ENCODE data around the gene OR51M1.

OR51M1 gene

GRCh38 chr11:5384335-5384734 lies 723 bp downstream of the OR51M1 start:
- CTCF ChIA-PET = no interaction called here
- POLR2A ChIA-PET = no interaction called here
- TF ChIP-seq ARNT (IDR thresholded peaks at IDR 0.05) (no peak), LEF1 (IDR thresholded peaks at IDR 0.05; ENCODE audit: borderline replicate concordance) (no peak), ZNF384 (IDR thresholded peaks at IDR 0.05) (no peak), L3MBTL2 (conservative IDR thresholded peaks at IDR 0.05) (no peak), SUZ12 (IDR thresholded peaks at IDR 0.05) (no peak), CTBP1 (IDR thresholded peaks at IDR 0.05; ENCODE audit: borderline replicate concordance) (no peak), FOXK2 (IDR thresholded peaks at IDR 0.05) (no peak), NFRKB (IDR thresholded peaks at IDR 0.05) (no peak), ELF4 (IDR thresholded peaks at IDR 0.05) (no peak), TARDBP (IDR thresholded peaks at IDR 0.05) (no peak)
- TF ChIP-seq, protein P1, sequence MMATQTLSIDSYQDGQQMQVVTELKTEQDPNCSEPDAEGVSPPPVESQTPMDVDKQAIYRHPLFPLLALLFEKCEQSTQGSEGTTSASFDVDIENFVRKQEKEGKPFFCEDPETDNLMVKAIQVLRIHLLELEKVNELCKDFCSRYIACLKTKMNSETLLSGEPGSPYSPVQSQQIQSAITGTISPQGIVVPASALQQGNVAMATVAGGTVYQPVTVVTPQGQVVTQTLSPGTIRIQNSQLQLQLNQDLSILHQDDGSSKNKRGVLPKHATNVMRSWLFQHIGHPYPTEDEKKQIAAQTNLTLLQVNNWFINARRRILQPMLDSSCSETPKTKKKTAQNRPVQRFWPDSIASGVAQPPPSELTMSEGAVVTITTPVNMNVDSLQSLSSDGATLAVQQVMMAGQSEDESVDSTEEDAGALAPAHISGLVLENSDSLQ (IDR thresholded peaks at IDR 0.05) = no peak
- DNase-seq (ENCODE audit: extremely low spot score) = no peak

DNA sequence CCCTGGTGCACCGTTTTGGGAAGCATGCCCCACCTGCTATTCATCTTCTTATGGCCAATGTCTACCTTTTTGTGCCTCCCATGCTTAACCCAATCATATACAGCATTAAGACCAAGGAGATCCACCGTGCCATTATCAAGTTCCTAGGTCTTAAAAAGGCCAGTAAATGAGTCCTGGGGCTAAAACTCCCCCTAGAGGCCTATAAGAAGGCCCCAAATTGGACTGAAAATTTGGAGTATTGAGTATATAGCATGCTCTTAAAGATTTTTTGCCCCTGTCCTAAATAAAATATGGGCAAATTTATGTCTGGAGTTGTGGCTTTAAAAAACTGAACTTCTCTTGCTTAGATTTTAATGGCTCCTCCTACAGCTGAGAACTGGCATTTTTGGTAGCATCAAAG lies 6.6 kb downstream of the OR51M1 start:
- ChIA-PET CTCF (no interaction called here), POLR2A (no interaction called here)

DNA sequence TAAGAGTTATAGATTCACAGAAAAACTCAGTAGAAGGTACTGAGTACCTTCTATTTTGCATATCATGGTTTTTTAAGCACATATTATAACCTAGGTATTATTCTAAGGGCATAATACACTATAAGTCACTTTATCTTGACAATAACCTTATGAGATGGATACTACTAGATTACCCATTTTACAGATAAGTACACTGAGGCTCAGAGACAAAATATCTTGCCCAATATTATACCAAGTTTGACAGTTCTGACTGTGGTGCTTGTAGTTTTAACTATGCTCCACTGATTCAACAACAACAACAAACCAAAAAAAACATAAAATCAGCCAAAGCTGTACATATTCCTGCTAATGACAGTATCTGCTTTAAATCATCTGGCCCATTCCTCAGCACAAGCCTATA lies 10.5 kb downstream of the OR51M1 start:
- CTCF ChIA-PET = no interaction called here
- no peak for TF ChIP-seq CTBP1 (IDR thresholded peaks at IDR 0.05; ENCODE audit: borderline replicate concordance)
- no peak for TF ChIP-seq SUZ12 (IDR thresholded peaks at IDR 0.05)
- TF ChIP-seq SP1 (IDR thresholded peaks at IDR 0.05) = no peak
- TF ChIP-seq FOXM1 (IDR thresholded peaks at IDR 0.05; ENCODE audit: borderline replicate concordance) = no peak
- TF ChIP-seq FOXK2 (IDR thresholded peaks at IDR 0.05) = no peak
- POLR2A ChIA-PET = no interaction called here
- DNase-seq (ENCODE audit: extremely low spot score) = no peak

More for the DNA sequence above, 6.6 kb downstream of the OR51M1 start:
- TF ChIP-seq FOXK2 (IDR thresholded peaks at IDR 0.05) (no peak), NFRKB (IDR thresholded peaks at IDR 0.05) (no peak), FOXM1 (IDR thresholded peaks at IDR 0.05; ENCODE audit: borderline replicate concordance) (no peak), TARDBP (IDR thresholded peaks at IDR 0.05) (no peak), ARNT (IDR thresholded peaks at IDR 0.05) (no peak), FOXA1 (IDR thresholded peaks at IDR 0.05) (no peak), SP1 (IDR thresholded peaks at IDR 0.05) (no peak), ZNF384 (IDR thresholded peaks at IDR 0.05) (no peak), BHLHE40 (IDR thresholded peaks at IDR 0.05; ENCODE audit: borderline replicate concordance) (no peak), SUZ12 (IDR thresholded peaks at IDR 0.05) (no peak), HDGF (IDR thresholded peaks at IDR 0.05; ENCODE audit: borderline replicate concordance) (no peak), L3MBTL2 (conservative IDR thresholded peaks at IDR 0.05) (no peak), CTBP1 (IDR thresholded peaks at IDR 0.05; ENCODE audit: borderline replicate concordance) (no peak), LEF1 (IDR thresholded peaks at IDR 0.05; ENCODE audit: borderline replicate concordance) (no peak)
- TF ChIP-seq, protein P1 (IDR thresholded peaks at IDR 0.05) = no peak
- DNase-seq (ENCODE audit: extremely low spot score) = no peak

GRCh38 chr11:5398936-5399335 lies 15.3 kb downstream of the OR51M1 start:
- CTCF ChIA-PET = no interaction called here
- no peak for DNase-seq (ENCODE audit: extremely low spot score)
- POLR2A ChIA-PET = no interaction called here
- TF ChIP-seq SP1 (IDR thresholded peaks at IDR 0.05) (no peak), FOXA1 (IDR thresholded peaks at IDR 0.05) (no peak)

DNA sequence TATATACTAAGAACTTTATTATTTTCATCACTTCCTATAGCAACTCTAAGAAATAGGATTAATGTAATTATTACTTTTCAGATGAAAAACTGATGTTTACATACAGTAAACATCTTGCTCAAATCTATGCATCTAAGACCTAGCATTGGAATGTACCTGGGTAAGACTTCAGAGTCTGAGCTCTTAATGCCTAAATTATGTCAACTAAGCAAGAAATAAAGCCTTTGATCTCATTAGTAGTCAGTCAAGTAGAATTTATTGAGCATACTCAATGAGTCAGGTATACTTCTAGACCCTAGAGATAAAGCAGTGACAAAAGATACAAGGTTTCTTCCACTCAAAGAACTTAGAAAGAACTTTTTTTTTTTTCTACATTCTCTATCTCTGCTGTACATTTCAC lies 21.6 kb downstream of the OR51M1 start:
- TF ChIP-seq TARDBP (IDR thresholded peaks at IDR 0.05) (no peak), FOXM1 (IDR thresholded peaks at IDR 0.05; ENCODE audit: borderline replicate concordance) (no peak), ZNF384 (IDR thresholded peaks at IDR 0.05) (no peak), SP1 (IDR thresholded peaks at IDR 0.05) (no peak), HDGF (IDR thresholded peaks at IDR 0.05; ENCODE audit: borderline replicate concordance) (no peak), BHLHE40 (IDR thresholded peaks at IDR 0.05; ENCODE audit: borderline replicate concordance) (no peak), FOXK2 (IDR thresholded peaks at IDR 0.05) (no peak), NFRKB (IDR thresholded peaks at IDR 0.05) (no peak), CTBP1 (IDR thresholded peaks at IDR 0.05; ENCODE audit: borderline replicate concordance) (no peak), FOXA1 (IDR thresholded peaks at IDR 0.05) (no peak), SUZ12 (IDR thresholded peaks at IDR 0.05) (no peak), LEF1 (IDR thresholded peaks at IDR 0.05; ENCODE audit: borderline replicate concordance) (no peak), L3MBTL2 (conservative IDR thresholded peaks at IDR 0.05) (no peak)
- TF ChIP-seq, protein P1 (IDR thresholded peaks at IDR 0.05) = no peak
- no peak for DNase-seq (ENCODE audit: extremely low spot score)
- CTCF ChIA-PET = no interaction called here
- POLR2A ChIA-PET = no interaction called here

DNA sequence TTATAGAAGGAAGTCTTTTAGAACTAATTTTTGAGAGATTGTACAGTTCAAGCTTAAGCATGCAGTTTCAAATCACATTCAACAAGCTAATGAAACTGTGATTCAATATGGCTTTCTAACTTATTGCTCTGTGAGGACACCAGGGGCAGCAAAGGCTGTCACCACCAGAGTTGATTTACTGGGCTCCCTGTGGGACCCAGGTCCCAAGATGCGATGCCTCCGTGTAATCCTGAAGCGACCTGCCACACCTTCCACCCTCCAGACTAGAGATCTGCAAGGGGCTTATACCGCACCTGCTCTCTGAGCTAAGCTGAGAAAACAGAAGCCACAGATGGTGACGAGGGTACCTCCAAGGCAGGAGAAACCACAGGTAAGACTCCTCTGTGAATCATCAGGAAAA lies 37.4 kb downstream of the OR51M1 start:
- POLR2A ChIA-PET = no interaction called here
- no peak for DNase-seq (ENCODE audit: extremely low spot score)
- CTCF ChIA-PET = no interaction called here
- TF ChIP-seq ZNF384 (IDR thresholded peaks at IDR 0.05) (no peak), TARDBP (IDR thresholded peaks at IDR 0.05) (no peak), CTBP1 (IDR thresholded peaks at IDR 0.05; ENCODE audit: borderline replicate concordance) (no peak), FOXA1 (IDR thresholded peaks at IDR 0.05) (no peak), BHLHE40 (IDR thresholded peaks at IDR 0.05; ENCODE audit: borderline replicate concordance) (no peak), FOXK2 (IDR thresholded peaks at IDR 0.05) (no peak), NFRKB (IDR thresholded peaks at IDR 0.05) (no peak)

GRCh38 chr11:5421811-5422210 lies 38.2 kb downstream of the OR51M1 start, which contains the start of gene OR51Q1:
TSS of gene OR51Q1 (plus strand) at chr11:5422111. CDS start at chr11:5422201, 90 bp downstream.
- POLR2A ChIA-PET = no interaction called here
- CTCF ChIA-PET = no interaction called here
- DNase-seq (ENCODE audit: extremely low spot score) = no peak
- TF ChIP-seq SUZ12 (IDR thresholded peaks at IDR 0.05) = no peak
- no peak for TF ChIP-seq ARNT (IDR thresholded peaks at IDR 0.05)
- TF ChIP-seq FOXA1 (IDR thresholded peaks at IDR 0.05) = no peak
- no peak for TF ChIP-seq LEF1 (IDR thresholded peaks at IDR 0.05; ENCODE audit: borderline replicate concordance)
- TF ChIP-seq FOXM1 (IDR thresholded peaks at IDR 0.05; ENCODE audit: borderline replicate concordance) = no peak
- TF ChIP-seq BHLHE40 (IDR thresholded peaks at IDR 0.05; ENCODE audit: borderline replicate concordance) = no peak
- no peak for TF ChIP-seq TARDBP (IDR thresholded peaks at IDR 0.05)
- TF ChIP-seq, protein P1 (IDR thresholded peaks at IDR 0.05) = no peak
- TF ChIP-seq CTBP1 (IDR thresholded peaks at IDR 0.05; ENCODE audit: borderline replicate concordance) = no peak
- no peak for TF ChIP-seq SP1 (IDR thresholded peaks at IDR 0.05)
- TF ChIP-seq ELF4 (IDR thresholded peaks at IDR 0.05) = no peak
- no peak for TF ChIP-seq FOXK2 (IDR thresholded peaks at IDR 0.05)
- TF ChIP-seq HDGF (IDR thresholded peaks at IDR 0.05; ENCODE audit: borderline replicate concordance) = no peak
- TF ChIP-seq NFRKB (IDR thresholded peaks at IDR 0.05) = no peak
- TF ChIP-seq L3MBTL2 (conservative IDR thresholded peaks at IDR 0.05) = no peak
- no peak for TF ChIP-seq ZNF384 (IDR thresholded peaks at IDR 0.05)
